ENCODE results near the gene RIMS4. TPM values are rescaled to one million over a fixed set of nuclear protein-coding genes. Genes with fewer than 3 reads are reported as not detected.

Gene RIMS4
- not detected in 2 replicates for total RNA-seq

GRCh38 chr20:44810391-44811149 lies at the start of gene RIMS4:
Gene RIMS4 (minus strand): TSS chr20:44810546. CDS start chr20:44810271, 275 bp downstream.

GRCh38 chr20:44745598-44746366 lies 64.6 kb downstream of the RIMS4 start, which contains the start of gene KCNK15:
Gene KCNK15 (plus strand): TSS chr20:44745865. CDS start chr20:44745911, 46 bp downstream.

GRCh38 chr20:44714701-44715498 lies 95.4 kb downstream of the RIMS4 start, which contains the start of gene CCN5:
Gene CCN5 (plus strand): TSS chr20:44715369. CDS start chr20:44715391, 22 bp downstream.

Other genes with a start within 250 kb of the RIMS4 start
- gene PKIG, start 228.0 kb downstream of the RIMS4 start, total RNA-seq: 6.8 and 7.5 TPM in 2 replicates
- gene ADA, start 158.8 kb downstream of the RIMS4 start, total RNA-seq: 9.9 and 26.8 TPM in 2 replicates
- gene CCN5, start 95.2 kb downstream of the RIMS4 start, total RNA-seq: not detected in 2 replicates
- 0.14 and 0.34 TPM in 2 replicates for gene KCNK15, start 64.7 kb downstream of the RIMS4 start, total RNA-seq
- gene YWHAB, start 75.2 kb upstream of the RIMS4 start, total RNA-seq: 58.8 and 140 TPM in 2 replicates
- 6.8 and 21.9 TPM in 2 replicates for gene PABPC1L, start 99.5 kb upstream of the RIMS4 start, total RNA-seq
- gene TOMM34, start 149.9 kb upstream of the RIMS4 start, total RNA-seq: 16.7 and 18.5 TPM in 2 replicates
- gene STK4, start 156.0 kb upstream of the RIMS4 start, total RNA-seq: 43.4 and 48.1 TPM in 2 replicates

Measured in nasal cavity respiratory epithelium epithelial cell of viscerocranial mucosa (primary cell).